Stimulated activated naive CD8-positive, alpha-beta T cell treated with anti-CD3 and anti-CD28 coated beads, Interleukin-15, amount 100 ng/mL, for 72 hours (primary cell): ENCODE results near the gene EPS15.
"Not testable (repeated sequence)": the region's sequence is repeated elsewhere in the genome, so short reads cannot be mapped to it uniquely, and the experiment has no call there.

Source experiments
- ATAC-seq: fragments of 150-1000 bp; cut with Tn5 transposase; 2 replicates; pipeline ENCODE4 v1.10.0; 2021; ENCODE audit warnings: mild to moderate bottlenecking, moderate library complexity
- DNase-seq, 2 donors: peaks; one replicate each; pipeline ENCODE4 v3.0.0; 2021 to 2022
- H3K27ac Mint-ChIP-seq, 2 donors: one replicate each; pipeline ENCODE4 v1.8.0; 2022; ENCODE audit warnings: mild to moderate bottlenecking in 2 of 2, mixed read lengths in 2 of 2, moderate library complexity in 2 of 2
- H3K27me3 Mint-ChIP-seq: one replicate; pipeline ENCODE4 v1.8.0; 2022; ENCODE audit warnings: mixed read lengths
- H3K4me1 Mint-ChIP-seq: one replicate; pipeline ENCODE4 v1.8.0; 2022; ENCODE audit warnings: mild to moderate bottlenecking, mixed read lengths
- H3K4me3 Mint-ChIP-seq, 2 donors: one replicate each; pipeline ENCODE4 v1.8.0; 2022; ENCODE audit warnings: mild to moderate bottlenecking in 2 of 2, mixed read lengths in 2 of 2, moderate library complexity in 1 of 2
- H3K9me3 Mint-ChIP-seq, 2 donors: one replicate each; pipeline ENCODE4 v1.8.0; 2022; ENCODE audit warnings: mixed read lengths in 2 of 2

The EPS15 gene

DNA sequence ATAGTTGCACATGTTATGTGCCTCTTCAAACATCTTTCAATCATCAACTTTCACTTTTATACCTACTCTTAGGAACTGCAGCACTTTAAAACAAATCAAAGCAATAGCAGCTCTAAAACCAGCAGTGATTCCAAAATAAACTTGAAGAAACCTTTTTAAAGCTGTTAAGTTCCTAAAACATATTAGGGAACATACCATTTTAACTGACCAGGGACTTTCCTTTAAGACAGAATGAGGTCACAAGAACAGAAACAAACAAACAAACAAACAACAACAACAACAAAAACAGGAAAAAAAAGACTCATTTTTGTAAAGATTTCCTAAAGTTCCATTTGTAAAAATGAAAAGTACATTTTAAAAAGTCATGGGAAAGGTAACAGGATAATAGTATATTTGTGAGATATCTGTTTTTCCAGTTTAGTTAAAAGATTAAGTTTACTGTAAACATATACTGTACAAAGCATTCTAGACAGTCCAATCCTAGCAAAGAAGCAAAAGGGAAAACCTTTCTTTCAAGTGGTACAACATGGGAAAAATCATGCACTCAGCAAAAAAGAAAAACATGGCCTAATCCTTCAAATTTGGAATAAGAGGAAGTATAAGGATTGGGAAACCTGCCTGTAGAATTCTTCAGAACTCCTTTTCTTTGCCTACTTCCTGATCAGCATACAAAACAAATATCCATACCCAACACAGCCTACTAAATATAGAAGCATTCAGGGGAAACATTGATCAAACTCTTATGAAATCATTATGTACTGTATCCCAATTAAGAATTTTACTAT is 45.5 kb downstream of the EPS15 start:
- no peak for ATAC-seq
- H3K27ac Mint-ChIP-seq, result no peak overlapping the region

DNA sequence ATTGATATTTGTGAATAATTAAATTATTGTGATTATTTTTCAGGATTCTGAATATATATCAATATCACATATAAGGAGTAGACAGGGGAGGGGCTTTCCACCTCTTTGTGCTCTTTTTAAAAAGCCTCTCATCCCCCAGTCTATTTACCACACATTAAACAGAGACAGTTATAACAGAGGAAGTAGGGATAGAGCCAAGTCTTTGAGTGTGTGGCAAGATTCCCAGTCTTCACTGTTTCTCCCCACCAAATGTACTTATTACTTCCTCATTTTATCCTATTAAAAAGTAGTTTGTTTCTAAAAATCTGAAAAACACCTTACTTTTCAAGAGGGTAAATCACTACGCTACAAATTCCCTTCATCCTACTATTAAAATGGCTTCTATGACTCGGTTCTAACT is 46.7 kb downstream of the EPS15 start:
- H3K27me3 Mint-ChIP-seq, result no peaks in the 10 kb centered on the region
- H3K4me3 Mint-ChIP-seq, result no peak overlapping the region
- H3K9me3 Mint-ChIP-seq, result peaks cover 3 to 21% of the 10 kb centered on the region in 2 donors
- ATAC-seq (no peak), DNase-seq (no peak)
- no peak overlapping the region for H3K27ac Mint-ChIP-seq
- H3K4me1 Mint-ChIP-seq, result no peaks in the 10 kb centered on the region

More for the DNA sequence above, 45.5 kb downstream of the EPS15 start:
- no peak for DNase-seq
- H3K4me1 Mint-ChIP-seq, result no peaks in the 10 kb centered on the region
- H3K4me3 Mint-ChIP-seq, result no peak overlapping the region
- peaks cover 5 to 25% of the 10 kb centered on the region in 2 donors for H3K9me3 Mint-ChIP-seq
- no peaks in the 10 kb centered on the region for H3K27me3 Mint-ChIP-seq

DNA sequence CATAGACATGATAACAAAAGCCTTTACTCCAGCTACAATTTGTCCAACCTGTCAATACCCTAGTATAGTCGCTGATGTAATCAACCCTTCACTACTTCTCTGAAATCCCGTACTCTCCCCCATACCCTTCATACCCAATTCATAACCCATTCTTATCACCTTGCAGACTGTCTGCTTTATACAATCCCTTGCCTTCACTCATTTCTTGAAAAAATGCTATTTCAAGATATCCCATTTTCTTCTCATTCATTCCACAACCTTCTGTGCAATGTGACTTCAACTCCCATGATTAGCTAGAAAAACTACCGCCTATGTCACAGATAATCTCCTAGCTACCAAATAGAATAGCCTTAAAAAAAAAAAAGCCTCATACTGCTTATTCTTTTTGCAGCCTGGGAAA is 49.5 kb downstream of the EPS15 start:
- ATAC-seq (no peak), DNase-seq (no peak)
- Mint-ChIP-seq H3K4me1 (no peaks in the 10 kb centered on the region), H3K27ac (no peak overlapping the region), H3K4me3 (no peak overlapping the region), H3K27me3 (no peaks in the 10 kb centered on the region), H3K9me3 (no peaks in the 10 kb centered on the region)

DNA sequence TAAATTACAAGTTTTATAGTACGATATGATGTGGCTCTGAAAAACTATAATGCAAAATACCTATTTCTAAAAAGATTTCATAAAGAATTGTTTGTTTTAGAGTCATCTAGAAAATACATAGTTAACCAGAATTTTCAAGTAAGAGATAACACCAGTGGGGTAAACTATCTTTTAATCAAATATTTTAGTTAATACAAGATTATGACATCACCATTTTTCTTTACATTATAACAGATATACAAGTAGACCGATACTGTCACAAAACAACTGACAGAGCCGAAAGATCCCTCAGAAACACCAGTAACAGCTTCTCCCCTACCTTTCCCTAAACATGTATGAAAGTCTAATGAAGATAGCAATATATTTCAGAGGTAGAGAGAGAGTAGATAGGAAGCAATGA is 54.2 kb downstream of the EPS15 start:
- Mint-ChIP-seq H3K4me3 (no peak overlapping the region), H3K4me1 (no peaks in the 10 kb centered on the region), H3K9me3 (no peaks in the 10 kb centered on the region), H3K27ac (no peak overlapping the region), H3K27me3 (no peaks in the 10 kb centered on the region)
- ATAC-seq, result no peak
- DNase-seq, result no peak

DNA sequence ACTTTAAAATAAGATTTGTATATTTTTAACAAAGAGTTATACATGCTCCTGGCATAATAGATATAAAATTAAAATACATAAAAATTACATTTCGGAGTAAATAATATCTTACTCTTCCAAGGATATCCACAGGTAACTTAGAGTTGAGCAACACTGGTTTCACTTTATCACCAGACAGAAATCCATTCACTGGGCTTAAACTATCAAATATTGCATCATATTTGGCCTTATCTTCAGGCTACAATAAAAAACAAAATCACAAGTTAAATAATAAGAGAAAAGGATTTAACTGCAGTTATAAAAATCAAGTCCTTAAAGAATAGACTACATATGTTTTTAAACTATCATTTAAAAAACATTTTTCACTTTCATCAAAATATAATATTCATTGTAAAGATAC is 55.5 kb downstream of the EPS15 start:
- no peaks in the 10 kb centered on the region for H3K9me3 Mint-ChIP-seq
- no peaks in the 10 kb centered on the region for H3K4me1 Mint-ChIP-seq
- H3K4me3 Mint-ChIP-seq, result no peak overlapping the region
- H3K27me3 Mint-ChIP-seq, result no peaks in the 10 kb centered on the region
- DNase-seq, result no peak
- ATAC-seq, result no peak
- no peak overlapping the region for H3K27ac Mint-ChIP-seq

DNA sequence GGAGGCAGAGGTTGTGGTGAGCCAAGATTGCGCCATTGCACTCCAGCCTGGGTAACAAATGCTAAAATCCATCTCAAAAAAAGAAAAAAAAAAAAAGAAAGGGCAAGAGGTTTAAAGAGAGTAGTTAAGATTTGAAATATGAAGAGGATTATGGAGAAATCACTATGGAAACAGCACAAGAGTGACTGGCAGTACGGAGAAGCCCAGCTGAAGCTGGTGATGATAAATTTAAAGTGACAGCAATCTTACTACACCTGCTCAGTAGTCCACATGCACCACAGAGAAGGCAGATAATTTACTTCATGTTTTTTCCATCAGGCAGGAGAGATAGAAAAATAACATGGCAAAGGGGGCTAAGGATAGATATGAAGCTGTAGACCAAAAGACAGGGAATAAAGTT is 56.8 kb downstream of the EPS15 start:
- not testable (repeated sequence) for H3K27ac Mint-ChIP-seq, H3K4me1 Mint-ChIP-seq, H3K27me3 Mint-ChIP-seq, H3K9me3 Mint-ChIP-seq, DNase-seq, H3K4me3 Mint-ChIP-seq, ATAC-seq

DNA sequence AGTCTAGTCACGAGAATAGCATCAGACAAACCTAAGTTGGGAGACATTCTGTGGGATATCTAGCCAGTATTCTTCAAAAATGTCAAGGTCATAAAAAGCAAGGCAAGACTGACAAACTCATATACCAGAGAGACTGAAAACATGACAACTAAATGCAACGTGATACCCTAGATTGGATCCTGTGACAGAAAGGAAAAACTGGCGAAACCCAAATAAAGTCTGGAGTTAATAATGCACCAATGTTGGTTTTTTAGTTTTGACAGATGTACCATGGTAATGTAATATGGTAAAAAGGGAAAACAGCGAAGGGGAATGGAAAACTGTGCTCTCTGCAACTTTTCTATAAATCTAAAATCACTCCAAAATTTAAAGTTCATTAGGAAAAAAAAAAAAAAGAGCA is 64.5 kb downstream of the EPS15 start:
- DNase-seq (no peak), ATAC-seq (no peak)
- Mint-ChIP-seq H3K27ac (no peak overlapping the region), H3K4me3 (no peak overlapping the region), H3K4me1 (no peaks in the 10 kb centered on the region), H3K9me3 (no peaks in the 10 kb centered on the region), H3K27me3 (no peaks in the 10 kb centered on the region)

DNA sequence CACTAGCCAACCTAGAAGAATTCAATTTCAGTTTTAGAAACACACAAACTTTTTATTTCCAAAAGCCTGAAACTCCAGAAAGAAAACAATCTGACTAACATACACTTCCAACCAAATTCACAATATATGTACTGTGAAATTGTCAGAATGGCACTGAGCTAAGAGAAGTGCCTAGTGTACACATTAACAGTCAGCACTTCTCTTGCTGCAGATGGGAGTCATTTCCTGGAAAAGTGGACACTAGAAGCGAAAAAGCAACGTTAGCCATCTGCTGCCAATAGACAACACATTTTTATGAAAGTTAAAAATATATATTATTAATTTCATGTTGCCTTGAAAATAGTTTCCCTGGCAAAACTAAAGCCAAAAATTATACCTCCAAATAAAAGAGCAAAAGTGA is 66.1 kb downstream of the EPS15 start:
- no peaks in the 10 kb centered on the region for H3K27me3 Mint-ChIP-seq
- H3K4me3 Mint-ChIP-seq, result no peak overlapping the region
- no peaks in the 10 kb centered on the region for H3K4me1 Mint-ChIP-seq
- no peak for ATAC-seq
- no peak for DNase-seq
- H3K9me3 Mint-ChIP-seq, result no peaks in the 10 kb centered on the region
- no peak overlapping the region for H3K27ac Mint-ChIP-seq

DNA sequence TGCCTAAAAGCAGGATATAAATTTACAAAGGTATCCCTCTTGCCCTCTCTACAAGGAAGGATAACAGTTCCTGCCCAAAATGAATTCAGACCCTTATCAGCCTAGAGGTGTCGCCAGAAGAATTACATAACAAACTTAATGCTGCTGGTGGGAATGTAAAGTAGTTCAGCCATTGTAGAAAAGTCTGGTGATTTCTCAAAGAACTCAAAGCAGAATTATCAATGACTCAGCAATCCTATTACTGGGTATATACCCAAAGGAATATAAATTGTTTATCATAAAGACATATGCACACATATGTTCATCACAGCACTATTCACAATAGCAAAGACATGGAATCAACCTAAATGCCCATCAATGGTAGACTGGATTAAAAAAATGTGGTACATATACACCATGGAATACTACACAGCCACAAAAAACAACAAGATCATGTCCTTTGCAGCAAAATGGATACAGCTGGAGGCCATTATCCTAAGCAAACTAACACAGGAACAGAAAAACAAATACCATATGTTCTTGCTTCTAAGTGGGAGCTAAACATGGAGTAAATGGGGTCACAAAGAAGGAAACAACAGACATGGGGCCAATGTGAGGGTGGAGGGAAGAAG is 70.1 kb downstream of the EPS15 start:
- not testable (repeated sequence) for ATAC-seq, H3K9me3 Mint-ChIP-seq, DNase-seq, H3K27me3 Mint-ChIP-seq, H3K4me3 Mint-ChIP-seq
- Mint-ChIP-seq H3K27ac (peak overlapping the region in 1 of 2 donors; percentile 33), H3K4me1 (peaks cover 11% of the 10 kb centered on the region)

DNA sequence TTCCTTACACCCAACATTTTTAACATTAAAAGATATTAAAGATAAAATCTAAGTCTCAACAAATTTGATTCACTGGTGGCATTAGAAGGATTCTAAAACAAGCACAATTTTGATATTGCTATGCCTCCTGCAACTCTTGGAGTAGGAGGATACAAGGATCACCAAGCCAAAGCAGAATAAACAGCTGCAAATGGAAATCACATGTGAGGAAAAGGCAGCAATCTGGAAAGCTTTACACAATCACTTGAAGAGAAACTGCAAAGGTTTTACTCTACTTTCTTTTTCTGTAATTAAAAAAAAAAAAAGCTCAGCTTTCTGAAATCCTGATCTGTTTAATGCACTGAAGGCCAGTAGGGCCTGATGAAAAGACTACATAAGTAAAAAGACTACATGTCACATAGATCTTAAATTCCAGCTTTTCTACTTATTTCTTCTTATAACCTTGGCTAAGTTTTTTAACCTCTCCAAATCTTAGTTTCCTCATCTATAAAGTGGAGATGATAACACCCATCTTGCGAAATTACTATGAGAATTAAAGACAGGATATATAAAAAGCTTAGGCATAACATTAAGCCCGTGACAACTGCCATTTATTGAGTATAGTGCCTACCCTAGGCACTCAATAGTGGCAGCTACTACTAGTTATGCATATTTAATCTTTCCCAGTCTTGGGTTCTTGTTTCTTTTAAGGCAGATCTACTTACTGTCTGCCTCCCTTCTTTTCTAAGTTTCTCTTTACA is 73.5 kb downstream of the EPS15 start:
- peaks cover 30% of the 10 kb centered on the region for H3K4me1 Mint-ChIP-seq
- no peak overlapping the region for H3K4me3 Mint-ChIP-seq
- DNase-seq, result no peak
- H3K9me3 Mint-ChIP-seq, result no peaks in the 10 kb centered on the region
- no peaks in the 10 kb centered on the region for H3K27me3 Mint-ChIP-seq
- no peak for ATAC-seq
- H3K27ac Mint-ChIP-seq, result no peak overlapping the region

DNA sequence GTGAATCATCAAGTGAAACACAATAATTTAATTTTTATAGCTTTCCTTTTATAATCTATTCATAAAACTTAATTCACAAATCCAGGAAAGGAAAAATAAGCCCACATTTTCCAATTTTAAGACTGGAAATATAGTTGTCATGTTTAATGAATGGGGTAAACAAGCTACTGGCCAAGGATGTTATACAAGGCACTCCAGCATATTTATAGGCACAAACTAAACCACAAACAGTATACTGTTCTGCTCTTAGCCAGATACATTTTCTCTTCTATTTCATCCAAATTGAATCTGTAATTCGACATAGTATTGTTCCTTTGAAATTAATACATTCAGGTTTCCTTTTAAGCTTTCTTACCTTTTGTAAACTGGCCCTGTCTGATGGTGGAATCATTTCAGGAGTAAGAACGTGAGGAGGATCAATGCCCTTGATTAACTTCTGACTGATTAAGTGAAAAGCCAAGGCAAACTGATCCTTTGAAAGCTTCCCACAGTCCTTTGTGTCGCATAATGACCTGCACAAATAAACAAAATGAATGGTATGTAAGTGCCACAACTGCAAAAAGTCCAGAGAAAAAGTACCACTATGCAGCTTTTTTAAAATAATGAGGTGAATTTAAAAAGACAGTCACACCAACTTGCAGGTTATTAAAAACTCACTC is 74.4 kb downstream of the EPS15 start:
- Mint-ChIP-seq H3K9me3 (no peaks in the 10 kb centered on the region), H3K27ac (no peak overlapping the region), H3K4me1 (peaks cover 30% of the 10 kb centered on the region), H3K27me3 (no peaks in the 10 kb centered on the region), H3K4me3 (no peak overlapping the region)
- ATAC-seq (no peak), DNase-seq (no peak)

DNA sequence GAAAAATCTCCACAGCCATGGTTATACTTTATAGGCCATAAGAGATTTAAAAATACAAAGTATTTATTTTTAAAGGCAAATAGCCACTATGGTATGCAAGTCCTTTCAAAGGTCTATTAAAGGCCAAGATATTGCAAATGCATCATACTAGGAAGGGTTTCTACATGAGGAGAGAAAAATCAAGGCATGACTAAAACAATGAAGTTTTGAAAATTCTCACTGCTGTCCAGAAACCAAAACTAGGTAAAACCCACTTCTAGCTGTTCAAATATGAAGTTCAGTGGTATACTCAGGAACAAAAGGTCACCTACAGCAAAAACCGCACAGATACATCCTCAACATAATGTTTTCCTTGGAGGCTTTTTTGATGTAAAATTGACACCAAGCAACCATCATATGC is 75.0 kb downstream of the EPS15 start:
- Mint-ChIP-seq H3K9me3 (no peaks in the 10 kb centered on the region), H3K27me3 (no peaks in the 10 kb centered on the region), H3K4me3 (no peak overlapping the region), H3K4me1 (peaks cover 32% of the 10 kb centered on the region), H3K27ac (no peak overlapping the region)
- ATAC-seq (peak; percentile 58), DNase-seq (no peak)

DNA sequence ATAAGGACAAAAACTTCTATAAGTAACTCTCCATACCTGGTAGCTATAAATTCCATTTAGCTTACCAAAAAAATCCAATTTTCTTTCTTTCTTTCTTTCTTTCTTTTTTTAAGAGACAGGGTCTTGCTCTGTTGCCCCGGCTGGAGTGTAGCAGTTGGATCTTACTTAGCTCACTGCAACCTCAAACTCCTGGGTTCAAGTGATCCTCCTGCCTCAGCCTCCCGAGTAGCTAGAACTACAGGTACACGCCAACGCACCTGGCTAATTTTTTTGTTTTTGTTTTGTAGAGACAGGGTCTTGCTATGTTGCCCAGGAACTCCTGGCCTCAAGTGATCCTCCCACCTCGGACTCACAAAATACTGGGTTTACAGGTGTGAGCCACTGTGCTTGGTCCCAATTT is 75.5 kb downstream of the EPS15 start:
- ATAC-seq, result no peak
- H3K4me3 Mint-ChIP-seq, result no peak overlapping the region
- no peaks in the 10 kb centered on the region for H3K27me3 Mint-ChIP-seq
- H3K27ac Mint-ChIP-seq, result no peak overlapping the region
- peaks cover 37% of the 10 kb centered on the region for H3K4me1 Mint-ChIP-seq
- H3K9me3 Mint-ChIP-seq, result no peaks in the 10 kb centered on the region
- no peak for DNase-seq

DNA sequence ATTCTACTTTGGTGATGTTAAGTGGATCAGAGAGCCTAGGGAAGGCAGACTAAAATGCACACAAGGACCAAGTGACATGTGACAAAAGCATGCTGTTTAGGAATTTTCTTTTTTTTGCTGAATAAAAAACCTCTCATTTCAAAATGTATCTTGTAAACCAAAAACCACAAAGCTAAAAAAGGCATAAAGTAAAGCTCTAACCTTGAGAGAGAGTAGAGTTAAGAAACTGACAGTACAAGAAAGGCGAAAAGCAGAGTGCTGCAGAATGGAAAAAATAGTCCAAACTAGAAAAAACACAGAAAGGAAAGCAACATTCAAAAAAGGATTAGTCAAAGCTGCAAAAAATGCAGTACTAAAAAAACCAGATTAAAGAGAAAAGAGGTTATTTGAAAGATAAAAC is 76.5 kb downstream of the EPS15 start:
- no peak for ATAC-seq
- peaks cover 37% of the 10 kb centered on the region for H3K4me1 Mint-ChIP-seq
- no peaks in the 10 kb centered on the region for H3K27me3 Mint-ChIP-seq
- H3K9me3 Mint-ChIP-seq, result no peaks in the 10 kb centered on the region
- DNase-seq, result no peak
- no peak overlapping the region for H3K4me3 Mint-ChIP-seq
- H3K27ac Mint-ChIP-seq, result no peak overlapping the region

DNA sequence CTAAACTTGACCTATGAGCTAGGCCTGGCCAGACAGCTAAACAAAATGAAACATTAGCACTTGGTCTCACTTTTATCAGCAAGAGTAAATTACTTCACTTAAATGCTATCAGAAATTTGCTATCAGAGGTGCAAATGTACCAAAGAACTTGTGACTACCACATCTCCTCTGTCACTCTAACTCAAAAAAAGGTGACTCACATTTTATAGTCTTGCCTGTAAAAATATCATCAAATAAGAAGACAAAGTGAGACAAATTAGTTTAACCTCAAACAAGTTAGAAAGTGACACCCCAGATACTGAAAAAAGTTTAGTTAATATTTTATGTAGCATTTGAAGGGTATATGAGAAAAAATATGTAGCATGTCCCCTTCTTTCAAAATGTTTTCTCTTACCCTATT is 76.9 kb downstream of the EPS15 start:
- Mint-ChIP-seq H3K4me3 (no peak overlapping the region), H3K27ac (no peak overlapping the region), H3K9me3 (no peaks in the 10 kb centered on the region), H3K27me3 (no peaks in the 10 kb centered on the region), H3K4me1 (peaks cover 37% of the 10 kb centered on the region)
- ATAC-seq, result no peak
- no peak for DNase-seq

DNA sequence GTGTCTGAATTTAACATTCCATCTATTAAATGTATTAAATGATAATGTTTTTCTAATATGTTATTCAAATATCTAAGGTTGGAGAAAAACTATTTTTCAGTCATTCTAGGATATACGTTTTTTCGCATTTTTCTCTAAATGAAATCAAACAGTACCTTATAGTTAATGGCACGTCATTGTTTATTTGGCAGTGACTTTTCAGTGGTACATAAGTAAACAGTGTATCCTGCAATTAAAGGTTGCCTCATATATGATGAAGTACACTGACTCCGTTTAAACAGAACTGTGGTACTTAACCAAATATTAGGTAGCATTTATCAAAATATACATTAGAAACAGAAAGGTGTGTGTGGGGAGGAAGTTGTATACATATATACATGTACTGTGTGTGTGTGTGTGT is 79.2 kb downstream of the EPS15 start:
- ATAC-seq, result no peak
- no peak overlapping the region for H3K27ac Mint-ChIP-seq
- no peak for DNase-seq
- peaks cover 35% of the 10 kb centered on the region for H3K4me1 Mint-ChIP-seq
- H3K27me3 Mint-ChIP-seq, result no peaks in the 10 kb centered on the region
- H3K9me3 Mint-ChIP-seq, result no peaks in the 10 kb centered on the region
- H3K4me3 Mint-ChIP-seq, result no peak overlapping the region
